HG03159 (cell line): ENCODE measurements around the gene DCPS.
A peak's percentile ranks its signal among the peaks of the same experiment; 100 is the strongest.
"Not testable (repeated sequence)": the region's sequence is repeated elsewhere in the genome, so short reads cannot be mapped to it uniquely, and the experiment has no call there.

Experiments used
- ATAC-seq: cut with Tn5 transposase; IDR thresholded peaks from one replicate; pipeline ENCODE4 v1.9.1; 2021; ENCODE audit warnings: mild to moderate bottlenecking, moderate library complexity; ENCODE audit not compliant: unreplicated experiment

Gene DCPS

GRCh38 chr11:126378763-126379162 is 74.9 kb downstream of the DCPS start:
- ATAC-seq: no peak

GRCh38 chr11:126380909-126381308 is 77.0 kb downstream of the DCPS start:
- no peak for ATAC-seq

GRCh38 chr11:126381960-126382359 is 78.1 kb downstream of the DCPS start:
- not testable (repeated sequence) for ATAC-seq

- ATAC-seq: not testable (repeated sequence)
These were observed 78.8 kb downstream of the DCPS start for GRCh38 chr11:126382641-126383040.

GRCh38 chr11:126383339-126384335 is 79.8 kb downstream of the DCPS start:
- no peak for ATAC-seq

GRCh38 chr11:126384449-126385070 is 80.7 kb downstream of the DCPS start:
- ATAC-seq: no peak

- no peak for ATAC-seq
These were observed 82.3 kb downstream of the DCPS start for GRCh38 chr11:126385991-126386728.

GRCh38 chr11:126386729-126387071 is 82.8 kb downstream of the DCPS start:
- not testable (repeated sequence) for ATAC-seq

- no peak for ATAC-seq
These were observed 84.0 kb downstream of the DCPS start for GRCh38 chr11:126387857-126388256.

GRCh38 chr11:126390272-126390867 is 86.5 kb downstream of the DCPS start:
- ATAC-seq: no peak

GRCh38 chr11:126391286-126391954 is 87.6 kb downstream of the DCPS start:
- no peak for ATAC-seq

- peak; percentile 72 for ATAC-seq
These were observed 88.2 kb downstream of the DCPS start for GRCh38 chr11:126391970-126392632.

GRCh38 chr11:126392633-126393013 is 88.8 kb downstream of the DCPS start:
- no peak for ATAC-seq

GRCh38 chr11:126393143-126393542 is 89.3 kb downstream of the DCPS start:
- ATAC-seq: no peak

GRCh38 chr11:126394036-126394435 is 90.2 kb downstream of the DCPS start:
- ATAC-seq: no peak

- ATAC-seq: not testable (repeated sequence)
These were observed 90.8 kb downstream of the DCPS start for GRCh38 chr11:126394634-126395072.
